Muscle of arm (tissue), 14 donors: ENCODE results near the gene FBLN2. TPM values are rescaled to one million over a fixed set of nuclear protein-coding genes. Genes with fewer than 3 reads are reported as not detected.
"Not testable (repeated sequence)": the region's sequence is repeated elsewhere in the genome, so short reads cannot be mapped to it uniquely, and the experiment has no call there.

Source experiments
- DNase-seq: peaks from one replicate; pipeline ENCODE4 v3.0.0-alpha.2; 2013
- long read RNA-seq, 11 donors: transcript quantifications; one replicate each; lab custom pipeline, GENCODE V29; 2026
- polyA plus RNA-seq, 12 donors: library from polyadenylated mRNA; unstranded; fragments of 120-200 nt; gene quantifications; one replicate each; pipeline ENCODE4 v1.2.1, GENCODE V29; 2013; ENCODE audit not compliant: insufficient read length in 12 of 12

FBLN2 gene
- polyA plus RNA-seq: 100 to 1,000 TPM in 1 of 12 donors, 10 to 100 TPM in 10, not detected in 1; 24.1 to 106 (median 44.3) TPM
- long read RNA-seq, donor 1, full-length matches to known transcripts: 1 of 8 reads
- long read RNA-seq, donor 1, partial matches to known transcripts: 7 of 8 reads
- long read RNA-seq, donor 1, other reads (novel, unspliced or antisense): 0 of 8 reads
- long read RNA-seq, donor 2, full-length matches to known transcripts: 4 of 11 reads
- long read RNA-seq, donor 2, partial matches to known transcripts: 7 of 11 reads
- long read RNA-seq, donor 2, other reads (novel, unspliced or antisense): 0 of 11 reads
- long read RNA-seq, donor 3, full-length matches to known transcripts: 2 of 2 reads
- long read RNA-seq, donor 3, partial matches to known transcripts: 0 of 2 reads
- long read RNA-seq, donor 3, other reads (novel, unspliced or antisense): 0 of 2 reads
- long read RNA-seq, donor 4, full-length matches to known transcripts: 2 of 2 reads
- long read RNA-seq, donor 4, partial matches to known transcripts: 0 of 2 reads
- long read RNA-seq, donor 4, other reads (novel, unspliced or antisense): 0 of 2 reads
- long read RNA-seq, donor 5, full-length matches to known transcripts: 7 of 12 reads
- long read RNA-seq, donor 5, partial matches to known transcripts: 5 of 12 reads
- long read RNA-seq, donor 5, other reads (novel, unspliced or antisense): 0 of 12 reads
- long read RNA-seq, donor 6, full-length matches to known transcripts: 1 of 1 reads
- long read RNA-seq, donor 6, partial matches to known transcripts: 0 of 1 reads
- long read RNA-seq, donor 6, other reads (novel, unspliced or antisense): 0 of 1 reads
- long read RNA-seq, donor 7, full-length matches to known transcripts: 1 of 9 reads
- long read RNA-seq, donor 7, partial matches to known transcripts: 8 of 9 reads
- long read RNA-seq, donor 7, other reads (novel, unspliced or antisense): 0 of 9 reads
- long read RNA-seq, donor 8, full-length matches to known transcripts: 4 of 10 reads
- long read RNA-seq, donor 8, partial matches to known transcripts: 6 of 10 reads
- long read RNA-seq, donor 8, other reads (novel, unspliced or antisense): 0 of 10 reads
- long read RNA-seq, donor 9, full-length matches to known transcripts: 4 of 15 reads
- long read RNA-seq, donor 9, partial matches to known transcripts: 11 of 15 reads
- long read RNA-seq, donor 9, other reads (novel, unspliced or antisense): 0 of 15 reads
- long read RNA-seq, donor 10, full-length matches to known transcripts: 5 of 13 reads
- long read RNA-seq, donor 10, partial matches to known transcripts: 8 of 13 reads
- long read RNA-seq, donor 10, other reads (novel, unspliced or antisense): 0 of 13 reads
- long read RNA-seq, donor 11, full-length matches to known transcripts: 6 of 16 reads
- long read RNA-seq, donor 11, partial matches to known transcripts: 10 of 16 reads
- long read RNA-seq, donor 11, other reads (novel, unspliced or antisense): 0 of 16 reads

- peak; percentile 42 for DNase-seq
Measured at GRCh38 chr3:13548696-13549622, at the start of gene FBLN2. Gene FBLN2, plus strand, starts transcription at chr3:13549125. Its CDS starts 21,231 bp downstream, at chr3:13570356.

DNA sequence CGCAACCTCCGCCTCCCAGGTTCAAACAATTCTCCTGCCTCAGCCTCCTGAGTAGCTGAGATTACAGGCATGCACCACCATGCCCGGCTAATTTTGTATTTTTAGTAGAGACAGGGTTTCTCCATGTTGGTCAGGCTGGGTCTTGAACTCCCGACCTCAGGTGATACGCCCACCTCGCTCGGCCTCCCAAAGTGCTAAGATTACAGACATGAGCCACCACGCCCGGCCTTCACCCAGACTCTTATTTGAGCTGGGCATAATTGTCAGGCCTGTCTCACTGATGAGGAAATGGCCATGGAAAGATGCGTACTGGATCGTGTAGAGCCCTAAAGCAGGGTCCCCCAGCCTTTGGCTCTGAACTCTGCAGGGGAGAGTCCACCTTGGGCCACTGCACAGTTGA, 49.7 kb upstream of the FBLN2 start:
- not testable (repeated sequence) for DNase-seq

DNA sequence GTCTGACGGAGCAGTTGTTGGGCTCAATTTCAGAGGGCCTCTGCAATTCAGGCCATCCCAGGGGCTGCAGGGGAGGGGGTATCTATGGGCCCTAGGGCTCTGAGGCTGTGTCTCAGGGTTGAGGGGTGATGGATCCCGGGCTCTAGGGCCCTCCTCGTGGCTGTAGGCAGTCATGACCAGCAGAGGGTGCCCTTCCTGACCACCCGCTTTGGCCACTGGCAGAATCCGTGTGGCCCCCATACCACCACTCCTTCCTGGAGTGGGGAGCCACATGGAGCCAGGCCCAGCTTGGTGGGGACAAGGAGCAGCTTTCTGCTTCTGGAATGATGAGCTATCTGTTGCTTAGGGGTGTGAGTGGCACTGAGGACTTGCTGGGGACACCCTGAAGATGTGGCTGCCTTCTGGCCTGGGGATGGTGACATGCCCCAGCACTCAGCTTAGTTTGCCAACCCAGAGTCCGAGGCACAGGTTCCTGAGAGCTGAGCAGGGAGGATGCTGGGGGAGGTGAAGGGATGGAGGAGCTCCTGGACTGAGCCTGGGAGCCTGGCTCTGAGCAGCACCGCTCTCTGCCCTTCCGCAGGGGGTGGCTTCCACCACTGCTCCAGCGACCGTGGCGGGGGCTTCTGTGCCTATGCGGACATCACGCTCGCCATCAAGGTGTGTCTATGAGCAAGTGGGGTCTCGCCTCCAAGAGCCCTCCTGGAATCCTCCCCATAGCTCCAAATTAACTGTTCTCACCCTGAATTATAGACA, 48.6 kb upstream of the FBLN2 start:
- no peak for DNase-seq

DNA sequence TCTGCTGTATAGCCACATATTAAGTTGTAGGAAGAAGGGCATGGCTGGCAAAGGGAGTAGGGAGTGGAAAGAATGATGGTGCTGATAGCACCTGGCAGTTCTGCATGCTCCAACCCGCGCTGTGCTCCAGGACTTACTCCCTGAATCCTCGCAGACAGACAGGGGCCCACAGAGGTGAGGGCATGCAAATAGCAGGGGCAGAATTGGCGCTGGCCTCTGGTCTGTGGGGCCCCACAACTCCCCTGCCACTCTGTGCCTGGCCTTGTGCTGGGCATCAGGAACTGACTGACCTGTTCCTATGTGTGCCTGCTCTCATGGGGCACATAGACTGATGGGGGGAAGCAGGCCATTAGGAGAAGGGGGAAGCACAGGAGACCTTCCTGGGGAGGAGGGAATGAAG, 47.9 kb upstream of the FBLN2 start:
- no peak for DNase-seq

- DNase-seq: no peak
Measured at GRCh38 chr3:13501521-13501920, 47.4 kb upstream of the FBLN2 start.

- no peak for DNase-seq
Measured at GRCh38 chr3:13501958-13502790, 46.8 kb upstream of the FBLN2 start.

DNA sequence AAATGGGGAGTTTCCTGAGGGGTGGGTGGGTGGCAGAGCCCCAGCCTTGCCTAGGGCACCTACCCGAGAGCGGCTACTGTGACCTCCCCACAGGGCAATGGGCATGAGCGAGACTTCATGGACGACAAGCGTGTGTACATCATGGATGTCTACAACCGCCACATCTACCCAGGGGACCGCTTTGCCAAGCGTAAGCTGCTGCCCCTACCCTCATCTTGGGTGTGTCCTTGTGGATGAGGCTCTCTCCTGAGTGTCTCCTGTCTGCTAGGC, 46.2 kb upstream of the FBLN2 start:
- no peak for DNase-seq

DNA sequence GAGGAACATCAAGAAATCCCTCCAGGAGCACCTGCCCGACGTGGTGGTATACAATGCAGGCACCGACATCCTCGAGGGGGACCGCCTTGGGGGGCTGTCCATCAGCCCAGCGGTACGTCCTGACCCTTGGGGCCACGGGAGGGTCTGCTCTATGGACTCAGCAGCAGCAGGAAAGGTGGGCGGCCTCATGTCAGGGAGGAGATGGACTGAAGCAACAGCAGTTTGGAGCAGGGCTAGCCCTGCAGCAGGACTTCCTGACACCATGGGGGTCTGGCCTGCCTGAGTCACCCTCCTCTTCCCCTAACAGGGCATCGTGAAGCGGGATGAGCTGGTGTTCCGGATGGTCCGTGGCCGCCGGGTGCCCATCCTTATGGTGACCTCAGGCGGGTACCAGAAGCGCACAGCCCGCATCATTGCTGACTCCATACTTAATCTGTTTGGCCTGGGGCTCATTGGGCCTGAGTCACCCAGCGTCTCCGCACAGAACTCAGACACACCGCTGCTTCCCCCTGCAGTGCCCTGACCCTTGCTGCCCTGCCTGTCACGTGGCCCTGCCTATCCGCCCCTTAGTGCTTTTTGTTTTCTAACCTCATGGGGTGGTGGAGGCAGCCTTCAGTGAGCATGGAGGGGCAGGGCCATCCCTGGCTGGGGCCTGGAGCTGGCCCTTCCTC, 44.6 kb upstream of the FBLN2 start:
- no peak for DNase-seq

- DNase-seq: no peak
Measured at GRCh38 chr3:13505147-13506130, 43.5 kb upstream of the FBLN2 start.

GRCh38 chr3:13506239-13506638, 42.7 kb upstream of the FBLN2 start:
- DNase-seq: no peak

DNA sequence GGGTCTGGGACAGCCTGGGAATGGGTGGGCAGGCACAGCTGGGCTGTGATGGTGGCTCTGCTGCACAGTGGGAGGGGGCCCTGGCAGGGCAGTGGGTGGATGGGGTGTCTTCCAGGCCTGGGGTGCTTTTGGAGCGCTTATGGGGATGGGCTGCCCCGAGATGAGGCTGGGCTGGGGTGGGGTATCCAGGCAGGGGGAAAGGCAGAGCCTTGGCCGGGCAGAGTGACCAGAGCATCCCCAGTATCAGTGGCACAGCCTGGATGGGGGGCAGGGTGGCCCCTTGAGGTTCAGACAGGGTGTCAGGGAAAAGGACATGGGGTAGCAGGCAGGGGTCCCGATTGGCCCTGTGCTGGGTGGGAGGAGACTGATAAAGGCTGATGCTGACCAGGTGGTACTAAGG, 42.2 kb upstream of the FBLN2 start:
- DNase-seq: no peak

GRCh38 chr3:13507247-13507569, 41.7 kb upstream of the FBLN2 start:
- DNase-seq: no peak

DNA sequence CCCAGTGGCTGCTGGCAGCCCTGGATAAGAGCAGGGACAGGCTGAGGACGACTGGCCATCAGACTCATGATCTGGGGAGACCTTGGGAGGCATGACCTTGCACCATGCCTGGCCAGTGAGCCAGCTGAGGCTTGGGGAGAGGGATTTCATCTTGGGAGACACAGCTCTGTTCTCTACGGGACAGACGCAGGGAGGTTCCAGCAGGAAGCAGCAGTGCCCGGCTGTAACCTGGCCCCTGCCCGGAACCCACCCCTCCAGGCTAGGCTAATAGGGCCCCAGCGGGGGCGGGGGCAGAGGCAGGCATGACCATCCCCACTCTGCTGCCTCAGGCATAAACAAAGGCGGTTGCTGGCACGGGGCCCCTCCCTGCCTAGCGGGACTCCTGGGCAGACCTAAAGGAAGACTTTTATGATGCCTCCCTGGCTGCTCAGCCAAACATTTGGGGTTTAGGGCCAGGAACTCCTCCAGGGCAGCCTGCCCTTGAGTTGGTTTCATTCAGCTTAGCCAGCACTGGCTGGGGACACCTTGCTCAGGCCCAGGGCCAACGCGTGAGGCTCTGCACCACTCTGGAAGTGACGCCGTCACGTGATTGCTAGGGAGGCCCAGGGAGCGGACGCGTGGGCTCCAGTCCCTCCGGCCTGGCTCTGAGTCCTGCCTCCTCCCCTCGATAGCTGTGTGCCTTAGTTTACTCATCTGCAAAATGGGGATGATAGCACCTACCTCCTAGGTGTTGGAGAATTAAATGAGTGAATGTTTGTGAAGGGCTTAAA, 41.2 kb upstream of the FBLN2 start:
- DNase-seq: no peak

DNA sequence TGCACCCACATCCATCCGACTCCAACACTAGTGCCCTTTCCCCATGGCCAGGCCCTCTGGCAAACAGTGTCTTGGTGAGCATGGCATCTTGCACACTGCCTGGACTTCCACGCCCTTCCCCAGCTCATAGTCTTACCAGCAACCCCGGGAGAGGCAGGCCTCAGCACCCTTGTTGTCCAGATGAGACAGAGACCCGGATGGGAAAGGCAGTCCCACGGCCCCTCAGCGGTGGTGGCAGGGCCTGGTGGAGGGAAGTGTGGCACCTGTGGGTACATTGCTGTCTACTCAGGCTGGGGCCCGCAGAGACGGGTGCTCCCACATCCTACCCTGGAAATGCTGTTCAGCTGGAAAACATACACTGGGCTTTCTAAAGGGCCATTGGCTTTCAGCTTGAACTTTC, 40.4 kb upstream of the FBLN2 start:
- no peak for DNase-seq

DNA sequence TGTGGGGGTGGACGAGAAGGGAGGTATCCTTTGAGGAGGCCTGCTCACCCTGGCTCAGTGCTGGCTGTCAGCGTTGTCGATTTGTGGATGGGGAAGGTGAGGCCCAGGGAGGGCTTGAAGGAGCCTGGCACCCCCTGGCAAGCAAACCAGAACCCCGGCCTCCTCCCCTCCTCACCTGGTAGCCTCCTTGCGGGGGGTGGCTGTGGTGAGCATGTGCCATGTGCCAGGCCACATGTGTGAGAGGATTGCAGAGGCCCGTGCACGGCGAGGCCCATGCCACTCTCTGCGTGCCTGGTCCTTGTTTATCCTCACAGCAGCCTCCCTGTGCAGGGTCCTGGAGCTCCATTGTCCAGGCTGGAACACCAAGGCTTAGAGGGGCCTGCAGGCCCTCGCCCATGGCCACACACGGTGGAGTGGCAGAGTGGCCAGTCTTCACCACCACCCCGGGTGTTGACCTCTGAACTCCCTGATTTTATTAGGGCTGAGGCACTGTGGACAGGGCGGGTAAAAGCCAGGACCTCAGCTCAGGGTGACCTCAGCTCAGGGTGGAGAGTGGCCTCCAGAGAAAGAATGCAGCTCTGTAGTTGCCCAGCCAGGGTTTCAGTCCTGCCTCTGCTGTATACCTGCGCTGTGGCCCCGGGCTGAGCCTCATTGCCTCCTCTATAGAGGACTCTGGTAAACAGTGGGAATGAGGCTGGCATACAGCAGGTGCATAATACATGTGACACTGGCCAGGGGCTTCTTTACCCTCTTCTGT, 39.7 kb upstream of the FBLN2 start:
- DNase-seq: no peak

DNA sequence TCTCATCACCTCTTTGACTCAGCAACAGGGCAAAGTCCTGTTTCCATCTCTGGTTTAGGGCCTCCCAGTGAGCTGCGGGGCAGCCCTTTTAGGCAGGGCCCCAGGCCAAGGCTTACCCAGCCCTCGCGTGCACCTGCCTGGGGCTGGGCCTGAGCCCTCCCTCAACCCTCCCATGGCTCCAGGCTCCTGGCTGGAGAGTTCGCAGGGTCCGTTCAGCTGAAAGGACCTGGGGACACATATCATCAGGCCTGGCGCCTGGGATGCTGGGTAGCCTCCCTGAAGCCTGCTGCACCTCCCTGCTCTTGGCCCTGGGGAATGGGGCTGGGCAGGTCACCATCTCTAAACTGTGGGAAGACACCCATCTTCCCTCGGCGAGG, 39.1 kb upstream of the FBLN2 start:
- DNase-seq: no peak
